Tibial artery (tissue), 4 donors: ENCODE results near the gene ABCC1.

Source experiments
- DNase-seq, 2 donors: peaks; one replicate each; pipeline ENCODE4 v3.0.0-alpha.2; 2019
- H3K27ac ChIP-seq, 2 donors: fragments of 200-600 bp; sonication (generic) in 1 of 2; 1 replicate in 1 of 2; 2 replicates in 1 of 2; pipeline ENCODE4 v1.5.1; 2018 to 2019; ENCODE audit warnings: mild to moderate bottlenecking in 1 of 2
- H3K27me3 ChIP-seq, 2 donors: fragments of 200-600 bp; sonication (generic) in 1 of 2; one replicate each; pipeline versions ENCODE4 v1.5.1 to v1.6.0; 2016 to 2019
- H3K36me3 ChIP-seq, 3 donors: fragments of 200-600 bp; sonication (generic) in 2 of 3; one replicate each; pipeline ENCODE4 v1.5.1; 2016 to 2019; ENCODE audit warnings: mild to moderate bottlenecking in 2 of 3
- H3K4me1 ChIP-seq, 4 donors: fragments of 200-600 bp; sonication (generic) in 2 of 4; 1 replicate in 3 of 4; 2 replicates in 1 of 4; pipeline ENCODE4 v1.5.1; 2016 to 2019
- H3K4me3 ChIP-seq, 2 donors: fragments of 200-600 bp; sonication (generic) in 1 of 2; 1 replicate in 1 of 2; 2 replicates in 1 of 2; pipeline ENCODE4 v1.5.1; 2018 to 2019; ENCODE audit warnings: mild to moderate bottlenecking in 2 of 2
- H3K9me3 ChIP-seq, 3 donors: fragments of 200-600 bp; sonication (generic) in 1 of 3; one replicate each; pipeline ENCODE4 v1.5.1; 2016 to 2019
- CTCF ChIP-seq, 2 experiments: fragments of 200-600 bp in 1 of 2; fragments of 450-650 bp in 1 of 2; IDR thresholded peaks; one replicate each; pipeline ENCODE4 v1.5.1; 2017 to 2019; ENCODE audit warnings: antibody characterized with exemption in 2 of 2, mild to moderate bottlenecking in 1 of 2, moderate library complexity in 1 of 2
- intact Hi-C: fragments of 100-400 bp; cut with DNase I; formaldehyde crosslinking; loops from one replicate; pipeline ENCODE4 v1.15.0; 2023; ENCODE audit warnings: low total_unique reads

ABCC1 gene

GRCh38 chr16:16163571-16163970 is 214.2 kb downstream of the ABCC1 start:
- TF ChIP-seq CTCF (IDR thresholded peaks at IDR 0.05): no peak
- H3K4me1 ChIP-seq: no peaks in the 10 kb centered on the region
- peaks cover 4 to 10% (median 6%) of the 10 kb centered on the region in 3 donors for H3K36me3 ChIP-seq
- peaks cover 0 to 13% (median 12%) of the 10 kb centered on the region in 3 donors for H3K9me3 ChIP-seq
- H3K27ac ChIP-seq: no peak overlapping the region
- intact Hi-C loops: no loop called here
- no peaks in the 10 kb centered on the region for H3K27me3 ChIP-seq
- DNase-seq: no peak
- H3K4me3 ChIP-seq: no peak overlapping the region

GRCh38 chr16:16164243-16164642 is 214.8 kb downstream of the ABCC1 start:
- no peaks in the 10 kb centered on the region for H3K27me3 ChIP-seq
- no peak for TF ChIP-seq CTCF (IDR thresholded peaks at IDR 0.05)
- no peak overlapping the region for H3K4me3 ChIP-seq
- no peak overlapping the region for H3K27ac ChIP-seq
- DNase-seq: no peak
- peaks cover 0 to 8% (median 8%) of the 10 kb centered on the region in 3 donors for H3K9me3 ChIP-seq
- H3K4me1 ChIP-seq: no peaks in the 10 kb centered on the region
- peaks cover 3 to 11% (median 4%) of the 10 kb centered on the region in 3 donors for H3K36me3 ChIP-seq
- intact Hi-C loops: no loop called here

GRCh38 chr16:16166085-16166484 is 216.7 kb downstream of the ABCC1 start:
- no peak for DNase-seq
- H3K27ac ChIP-seq: no peak overlapping the region

GRCh38 chr16:16166949-16167348 is 217.5 kb downstream of the ABCC1 start:
- H3K36me3 ChIP-seq: peaks cover 0 to 8% (median 0%) of the 10 kb centered on the region in 3 donors
- intact Hi-C loops: no loop called here

More at GRCh38 chr16:16166085-16166484, 216.7 kb downstream of the ABCC1 start:
- intact Hi-C loops: no loop called here
- no peaks in the 10 kb centered on the region for H3K27me3 ChIP-seq
- no peaks in the 10 kb centered on the region for H3K4me1 ChIP-seq
- no peaks in the 10 kb centered on the region for H3K9me3 ChIP-seq
- H3K36me3 ChIP-seq: peaks cover 0 to 8% (median 0%) of the 10 kb centered on the region in 3 donors
- no peak overlapping the region for H3K4me3 ChIP-seq
- no peak for TF ChIP-seq CTCF (IDR thresholded peaks at IDR 0.05)

GRCh38 chr16:16167927-16168326 is 218.5 kb downstream of the ABCC1 start:
- H3K27me3 ChIP-seq: no peaks in the 10 kb centered on the region
- DNase-seq: no peak
- H3K27ac ChIP-seq: no peak overlapping the region
- no peak overlapping the region for H3K4me3 ChIP-seq
- no peaks in the 10 kb centered on the region for H3K9me3 ChIP-seq
- no peak for TF ChIP-seq CTCF (IDR thresholded peaks at IDR 0.05)
- peaks cover 0 to 8% (median 0%) of the 10 kb centered on the region in 3 donors for H3K36me3 ChIP-seq
- H3K4me1 ChIP-seq: no peaks in the 10 kb centered on the region
- intact Hi-C loops: no loop called here

More at GRCh38 chr16:16166949-16167348, 217.5 kb downstream of the ABCC1 start:
- Histone ChIP-seq H3K9me3 (no peaks in the 10 kb centered on the region), H3K27ac (no peak overlapping the region), H3K27me3 (no peaks in the 10 kb centered on the region), H3K4me1 (no peaks in the 10 kb centered on the region), H3K4me3 (no peak overlapping the region)
- TF ChIP-seq CTCF (IDR thresholded peaks at IDR 0.05): no peak
- no peak for DNase-seq

- no peak overlapping the region for H3K27ac ChIP-seq
- peaks cover 0 to 8% (median 0%) of the 10 kb centered on the region in 3 donors for H3K36me3 ChIP-seq
Observed at GRCh38 chr16:16168431-16168830, 219.0 kb downstream of the ABCC1 start.

More at GRCh38 chr16:16168431-16168830, 219.0 kb downstream of the ABCC1 start:
- Histone ChIP-seq H3K9me3 (no peaks in the 10 kb centered on the region), H3K4me3 (no peak overlapping the region), H3K4me1 (no peaks in the 10 kb centered on the region), H3K27me3 (no peaks in the 10 kb centered on the region)
- no peak for TF ChIP-seq CTCF (IDR thresholded peaks at IDR 0.05)
- intact Hi-C loops: no loop called here
- DNase-seq: no peak
